ENCODE data around the gene TOP3B. TPM values are rescaled to one million over a fixed set of nuclear protein-coding genes. Genes with fewer than 3 reads are reported as not detected.

The TOP3B gene
- total and polyA plus RNA-seq, 9 of the 15 experiments (the other 6 are each of a cell fraction or from before 2014, with no cell fraction given) = 3.0 to 188 (median 112) TPM

- no peak for TF ChIP-seq ZNF253 (CRISPR knock-in tag; conservative IDR thresholded peaks at IDR 0.05)
- no peak for TF ChIP-seq ZNF274 (IDR thresholded peaks at IDR 0.05; ENCODE audit: borderline replicate concordance, low read depth, low read length)
- TF ChIP-seq FOXK1 (CRISPR knock-in tag; IDR thresholded peaks at IDR 0.05; ENCODE audit: borderline replicate concordance) = peak; percentile 17; the same call in 1 of the 2 replicates
- TF ChIP-seq ZNF695 (CRISPR knock-in tag; IDR thresholded peaks at IDR 0.05) = no peak
- TF ChIP-seq ZNF561 (CRISPR knock-in tag; conservative IDR thresholded peaks at IDR 0.05) = no peak
- TF ChIP-seq ZNF639 (CRISPR knock-in tag; conservative IDR thresholded peaks at IDR 0.05 in 1 of 2, IDR thresholded peaks at IDR 0.05 in 1 of 2) = 0 out of 4 replicates have a peak, but pooled peaks of 1 of the 2 experiments have one; percentile 58
- TF ChIP-seq RBFOX2 (IDR thresholded peaks at IDR 0.05; ENCODE audit: low read depth, low read length) = no peak
- no peak for TF ChIP-seq ZBTB49 (CRISPR knock-in tag; IDR thresholded peaks at IDR 0.05; ENCODE audit: borderline replicate concordance)
- peak; percentile 31; the same call in 1 of the 2 replicates for TF ChIP-seq ZNF184 (CRISPR knock-in tag; IDR thresholded peaks at IDR 0.05)
- TF ChIP-seq ATF2 (CRISPR knock-in tag; IDR thresholded peaks at IDR 0.05) = 0 out of 2 replicates have a peak, but pooled peaks have one; percentile 10
- TF ChIP-seq ZNF217 (CRISPR knock-in tag; IDR thresholded peaks at IDR 0.05) = no peak
- TF ChIP-seq ELF4 (CRISPR knock-in tag; IDR thresholded peaks at IDR 0.05) = no peak
- no peak for TF ChIP-seq ZNF780A (CRISPR knock-in tag; IDR thresholded peaks at IDR 0.05)
- no peak for TF ChIP-seq AFF4 (CRISPR knock-in tag; IDR thresholded peaks at IDR 0.05)
- TF ChIP-seq SLC30A9 (CRISPR knock-in tag; IDR thresholded peaks at IDR 0.05) = no peak
- no peak for TF ChIP-seq ZNF445 (CRISPR knock-in tag; IDR thresholded peaks at IDR 0.05; ENCODE audit: low read depth)
- TF ChIP-seq CREB1 (IDR thresholded peaks at IDR 0.05) = no peak
- TF ChIP-seq CREB1 (CRISPR knock-in tag; IDR thresholded peaks at IDR 0.05) = 0 out of 2 replicates have a peak, but pooled peaks have one; percentile 34
Observed at GRCh38 chr22:22025320-22026156, 43.0 kb upstream of the TOP3B start (continued).
